Stimulated activated CD8-positive, alpha-beta memory T cell treated with anti-CD3 and anti-CD28 coated beads, Interleukin-7, amount 100 ng/mL, for 1 hour (primary cell): ENCODE results near the gene ZNF692.
"Not testable (repeated sequence)": the region's sequence is repeated elsewhere in the genome, so short reads cannot be mapped to it uniquely, and the experiment has no call there.

Experiments used
- DNase-seq, 2 donors: peaks; one replicate each; pipeline ENCODE4 v3.0.0-alpha.2; 2020; ENCODE audit warnings: low read depth in 2 of 2

Gene ZNF692

DNA sequence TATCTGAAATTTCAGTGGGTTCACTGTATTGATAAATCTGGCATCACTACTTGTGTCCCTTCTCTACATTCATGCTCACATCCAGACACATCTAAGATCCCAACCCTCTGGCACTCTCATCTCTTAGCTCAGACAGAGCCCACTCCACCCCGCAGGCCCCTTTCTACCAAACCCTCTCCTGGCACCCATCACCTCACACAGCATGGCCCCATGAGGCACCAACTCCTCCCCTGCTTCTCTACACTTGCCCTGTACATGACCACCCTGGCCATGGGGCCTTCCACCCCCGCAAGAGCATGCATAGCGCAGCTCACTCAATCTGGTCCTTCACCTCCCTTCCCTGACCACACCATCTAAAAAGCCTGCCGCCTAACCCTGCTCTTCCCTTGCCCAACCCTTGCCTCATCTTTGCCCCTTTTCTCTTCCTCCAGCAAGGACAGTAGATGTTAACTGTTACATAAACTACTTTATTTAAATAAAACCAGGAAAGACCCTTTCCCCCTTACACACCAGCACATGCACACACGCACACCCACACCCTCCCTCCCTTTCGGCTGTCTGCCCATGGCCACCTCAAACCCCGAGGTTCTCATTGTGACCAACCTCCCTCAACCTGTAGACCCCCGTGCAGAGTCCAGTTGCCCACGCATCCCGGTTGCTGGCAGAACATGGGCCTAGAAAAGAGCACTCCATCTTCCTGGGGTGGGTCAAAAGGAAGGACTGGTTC lies 48.7 kb downstream of the ZNF692 start:
- DNase-seq: no peak

DNA sequence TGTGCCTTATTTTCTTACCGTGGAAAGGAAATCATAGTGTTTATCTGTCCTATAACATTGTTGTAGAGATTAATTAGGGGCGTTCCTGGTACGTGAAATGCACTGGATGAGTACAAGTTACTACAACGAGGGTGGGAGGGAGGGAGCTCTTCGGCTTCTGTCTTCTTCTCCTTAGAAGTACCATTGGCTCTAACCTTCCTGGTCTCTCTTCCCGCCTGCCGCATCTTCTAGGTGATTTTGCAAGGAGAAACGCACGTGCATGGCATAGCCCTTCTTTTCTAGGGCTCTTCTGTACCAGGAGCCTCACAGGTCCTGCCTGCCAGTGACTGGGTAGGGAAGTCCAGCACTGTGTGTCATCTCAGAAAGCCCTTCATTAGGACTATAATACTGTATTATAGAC lies 50.0 kb downstream of the ZNF692 start:
- no peak for DNase-seq

DNA sequence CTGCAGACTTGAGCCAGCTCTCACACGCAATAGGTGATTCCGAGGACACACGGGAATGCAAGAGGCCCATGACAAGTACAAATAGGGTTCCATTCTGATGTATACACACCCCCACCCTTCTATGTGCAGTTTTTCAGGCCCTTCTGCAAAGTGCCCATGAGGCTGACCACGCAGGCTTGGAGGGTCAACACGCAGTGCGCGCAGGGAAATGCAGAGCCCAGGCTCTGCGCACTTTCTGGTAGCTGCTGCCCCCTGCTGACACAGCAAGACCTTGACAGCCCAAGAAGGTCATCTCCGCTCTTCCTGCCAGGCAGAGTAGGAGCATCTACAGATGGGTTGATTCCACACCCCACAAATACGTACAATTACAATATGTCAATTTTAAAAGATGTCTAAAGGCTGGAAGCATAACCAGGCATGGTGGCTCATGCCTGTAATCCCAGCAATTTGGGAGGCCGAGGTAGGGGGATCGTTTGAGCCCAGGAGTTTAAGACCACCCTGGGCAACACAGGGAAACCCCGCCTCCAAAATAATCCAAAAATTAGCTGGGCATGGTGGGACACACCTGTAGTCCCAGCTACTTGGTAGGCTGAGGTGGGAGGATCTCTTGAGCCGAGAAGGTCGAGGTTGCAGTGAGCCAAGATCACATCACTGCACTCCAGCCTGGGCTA lies 51.7 kb downstream of the ZNF692 start:
- peak in 1 of 2 donors; percentile 25 for DNase-seq

DNA sequence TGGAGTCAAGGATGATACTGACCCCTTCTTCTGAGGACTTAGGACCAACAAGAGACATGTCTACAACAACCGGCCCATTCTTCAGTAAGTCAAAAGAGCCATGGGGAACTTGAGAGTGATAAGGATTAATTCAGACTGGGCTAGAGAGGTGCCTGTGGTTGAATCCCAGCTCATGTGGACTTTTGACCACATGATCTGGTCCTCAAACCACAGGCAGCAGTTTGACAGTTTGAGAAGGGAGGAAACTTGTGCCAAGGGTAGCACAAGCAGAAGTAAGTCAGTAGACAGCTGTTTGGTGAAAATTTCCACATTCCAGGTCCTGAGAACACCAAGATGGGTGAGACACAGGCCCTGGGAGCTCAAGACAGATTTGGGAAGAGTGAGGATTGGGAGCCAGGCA lies 53.0 kb downstream of the ZNF692 start:
- no peak for DNase-seq

DNA sequence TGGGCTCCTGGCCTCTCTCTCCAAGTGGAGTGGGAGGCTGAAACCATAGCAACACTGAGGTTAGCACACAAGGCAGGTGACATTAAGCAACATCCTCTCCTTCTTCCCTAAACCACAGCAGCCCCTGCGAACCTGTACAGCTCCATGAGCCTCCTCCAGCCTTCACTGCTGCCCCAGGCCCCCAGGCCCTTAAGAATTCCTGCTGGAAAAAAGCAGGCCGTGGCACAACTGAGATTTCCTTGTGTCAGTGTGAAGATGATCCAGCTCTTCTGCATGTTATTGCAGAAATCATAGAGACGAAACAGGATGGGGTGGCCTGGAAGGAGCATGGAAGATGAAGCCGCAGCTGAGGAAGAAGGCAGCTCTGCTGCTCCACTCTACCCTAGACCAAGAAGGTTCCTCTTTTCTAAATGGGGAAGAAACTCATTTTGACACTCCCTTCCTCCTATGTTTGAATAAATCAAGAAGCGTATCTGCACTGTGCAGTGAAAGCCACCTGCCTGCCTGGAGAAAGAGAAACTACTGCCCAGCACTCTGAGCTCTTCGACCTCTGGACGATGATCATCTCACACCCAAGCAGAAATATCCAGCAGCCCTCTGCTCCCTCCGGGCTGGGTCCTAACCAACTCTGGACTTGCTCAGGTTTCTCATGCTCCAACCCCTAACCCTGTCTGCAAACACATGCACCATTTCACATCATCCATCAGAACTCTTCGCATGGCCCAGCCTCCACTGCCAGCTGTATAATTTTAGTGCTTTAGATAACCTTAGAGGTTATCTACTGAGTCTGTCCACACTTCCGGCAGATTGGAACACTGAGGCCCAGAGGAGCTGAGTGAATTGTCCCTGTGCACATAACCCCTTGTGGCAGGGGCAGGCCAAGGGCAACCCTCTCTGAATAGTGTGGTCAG lies 53.9 kb downstream of the ZNF692 start:
- DNase-seq: no peak

DNA sequence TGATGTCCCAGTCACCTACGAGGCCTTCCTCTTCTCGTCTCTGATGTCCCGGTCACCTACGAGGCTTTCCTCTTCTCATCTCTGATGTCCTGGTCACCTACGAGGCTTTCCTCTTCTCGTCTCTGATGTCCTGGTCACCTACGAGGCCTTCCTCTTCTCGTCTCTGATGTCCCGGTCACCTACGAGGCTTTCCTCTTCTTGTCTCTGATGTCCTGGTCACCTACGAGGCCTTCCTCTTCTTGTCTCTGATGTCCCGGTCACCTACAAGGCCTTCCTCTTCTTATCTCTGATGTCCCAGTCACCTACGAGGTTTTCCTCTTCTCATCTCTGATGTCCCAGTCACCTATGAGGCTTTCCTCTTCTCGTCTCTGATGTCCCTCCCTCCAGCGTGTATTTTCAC lies 55.4 kb downstream of the ZNF692 start:
- DNase-seq: not testable (repeated sequence)

DNA sequence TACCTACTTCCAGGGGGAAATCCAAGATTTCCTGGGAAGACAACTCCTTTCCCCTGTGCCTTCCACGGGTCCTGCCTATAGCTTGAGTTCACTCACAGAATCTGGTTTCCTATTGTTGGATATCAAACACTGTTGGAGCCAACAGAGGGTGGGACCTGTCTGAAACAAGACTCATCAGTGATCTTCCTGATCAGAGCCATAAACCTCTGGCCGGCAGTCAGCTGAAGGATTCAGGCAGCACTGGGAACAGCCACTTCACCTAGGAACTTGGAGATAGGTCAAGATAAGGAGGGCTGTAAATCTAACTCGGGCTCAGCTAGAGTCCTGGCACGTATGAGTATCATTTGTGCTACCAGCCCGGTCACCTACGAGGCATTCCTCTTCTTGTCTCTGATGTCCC lies 56.4 kb downstream of the ZNF692 start:
- no peak for DNase-seq

DNA sequence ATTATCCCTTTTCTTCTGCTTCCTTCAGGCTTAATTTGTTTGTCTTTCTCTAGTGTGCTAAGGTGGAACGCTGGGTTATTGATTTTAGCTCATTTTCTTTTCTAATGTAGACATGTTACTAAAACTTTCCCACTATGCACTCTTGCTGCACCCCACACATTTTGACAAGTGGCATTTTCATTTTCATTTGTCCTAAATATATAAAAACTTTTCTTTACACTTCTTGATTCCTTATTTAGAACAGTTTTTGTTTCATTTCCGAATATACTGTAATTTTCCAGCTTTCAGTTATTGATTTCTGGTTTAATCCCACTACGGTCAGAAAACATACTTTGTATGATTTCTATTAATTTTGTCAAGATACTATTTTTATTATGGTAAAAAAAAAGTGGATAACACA lies 58.4 kb downstream of the ZNF692 start:
- DNase-seq: no peak
